Stimulated activated CD8-positive, alpha-beta memory T cell treated with anti-CD3 and anti-CD28 coated beads, Interleukin-12 subunit alpha, Interleukin-12 subunit beta, amount 100 ng/mL, for 24 hours (primary cell): ENCODE measurements around the gene PRDM16.

ENCODE experiments used
- DNase-seq: peaks from one replicate; pipeline ENCODE4 v3.0.0-alpha.2; 2020; ENCODE audit errors: extremely low read depth

Gene PRDM16

DNA sequence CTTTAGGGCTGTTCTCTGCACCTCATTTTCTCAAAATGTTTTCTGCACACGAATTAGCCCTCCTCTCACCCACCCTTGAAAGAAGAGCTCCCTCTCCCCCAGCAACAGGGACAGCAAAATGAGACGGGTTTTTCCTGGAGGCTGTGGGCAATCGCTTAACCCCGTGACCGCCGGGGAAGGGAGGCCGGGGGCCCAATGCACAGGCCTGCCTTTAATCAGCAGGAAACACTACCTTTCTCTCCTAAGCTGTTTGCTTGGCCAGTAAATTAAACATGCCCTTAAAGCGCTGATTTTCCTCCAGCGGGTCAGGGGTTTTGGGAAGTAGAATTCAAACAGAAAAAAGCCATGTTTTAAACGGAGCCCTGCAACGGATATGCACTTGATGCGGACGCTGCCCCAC lies 114.4 kb downstream of the PRDM16 start:
- no peak for DNase-seq

DNA sequence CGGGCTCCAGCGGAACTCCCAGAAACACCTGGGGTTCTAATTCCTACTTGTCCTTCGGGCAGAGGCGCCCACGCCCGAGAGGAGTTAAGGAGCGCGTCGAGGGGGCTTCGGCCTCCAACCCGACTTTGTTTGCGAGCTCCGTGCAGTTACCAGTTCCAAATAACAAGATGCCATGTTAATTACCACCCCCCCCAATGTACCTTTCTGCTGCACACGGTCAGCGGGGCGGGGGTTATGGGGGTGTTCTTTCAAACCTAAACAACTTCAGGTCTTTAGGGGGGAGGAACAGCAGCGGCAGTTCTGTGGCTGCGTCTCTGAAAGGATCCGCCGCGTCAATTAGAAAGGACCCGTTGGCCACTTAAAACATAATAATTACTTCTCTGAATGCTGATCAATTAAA lies 114.8 kb downstream of the PRDM16 start:
- DNase-seq: no peak

- DNase-seq: no peak
Measured at GRCh38 chr1:3184666-3185065, 115.7 kb downstream of the PRDM16 start.

GRCh38 chr1:3185896-3186525 lies 117.0 kb downstream of the PRDM16 start:
- no peak for DNase-seq

GRCh38 chr1:3186526-3186921 lies 117.5 kb downstream of the PRDM16 start:
- no peak for DNase-seq

DNA sequence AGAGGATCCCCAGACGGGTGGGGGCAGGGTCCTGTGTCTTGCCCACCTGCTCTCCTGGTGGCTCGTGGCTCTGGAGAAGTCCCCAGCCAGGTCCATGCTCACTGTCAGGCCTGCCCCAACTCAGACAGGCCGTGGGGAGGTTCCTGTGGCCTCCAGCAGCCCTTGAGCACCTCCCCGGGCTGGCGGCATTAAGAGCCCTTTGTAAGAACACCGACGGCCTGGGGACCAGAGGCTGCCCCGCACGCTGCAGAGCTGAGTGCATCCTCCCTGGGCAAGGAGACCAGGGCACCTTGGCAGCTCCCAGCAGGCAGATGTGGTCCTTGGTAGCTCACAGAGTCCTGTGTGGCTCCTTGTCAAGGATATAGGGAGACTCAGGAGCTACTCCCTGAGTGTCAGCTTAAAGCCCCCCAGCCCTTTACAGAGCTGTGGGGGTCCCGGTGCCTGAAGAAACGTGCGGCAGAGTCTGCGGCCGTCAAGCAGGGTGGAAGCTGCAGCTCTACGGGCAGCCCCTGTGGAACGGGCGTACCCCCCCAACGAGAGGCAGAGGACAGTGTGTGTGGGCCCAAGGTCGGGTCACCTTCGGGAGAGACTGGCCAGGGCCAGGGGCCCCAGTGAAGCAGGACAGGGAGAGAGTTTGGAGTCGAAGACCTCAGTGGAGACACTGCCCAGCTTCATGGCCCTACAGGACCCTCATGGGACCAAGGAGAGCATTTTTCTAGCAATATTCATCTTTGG lies 118.6 kb downstream of the PRDM16 start:
- no peak for DNase-seq

DNA sequence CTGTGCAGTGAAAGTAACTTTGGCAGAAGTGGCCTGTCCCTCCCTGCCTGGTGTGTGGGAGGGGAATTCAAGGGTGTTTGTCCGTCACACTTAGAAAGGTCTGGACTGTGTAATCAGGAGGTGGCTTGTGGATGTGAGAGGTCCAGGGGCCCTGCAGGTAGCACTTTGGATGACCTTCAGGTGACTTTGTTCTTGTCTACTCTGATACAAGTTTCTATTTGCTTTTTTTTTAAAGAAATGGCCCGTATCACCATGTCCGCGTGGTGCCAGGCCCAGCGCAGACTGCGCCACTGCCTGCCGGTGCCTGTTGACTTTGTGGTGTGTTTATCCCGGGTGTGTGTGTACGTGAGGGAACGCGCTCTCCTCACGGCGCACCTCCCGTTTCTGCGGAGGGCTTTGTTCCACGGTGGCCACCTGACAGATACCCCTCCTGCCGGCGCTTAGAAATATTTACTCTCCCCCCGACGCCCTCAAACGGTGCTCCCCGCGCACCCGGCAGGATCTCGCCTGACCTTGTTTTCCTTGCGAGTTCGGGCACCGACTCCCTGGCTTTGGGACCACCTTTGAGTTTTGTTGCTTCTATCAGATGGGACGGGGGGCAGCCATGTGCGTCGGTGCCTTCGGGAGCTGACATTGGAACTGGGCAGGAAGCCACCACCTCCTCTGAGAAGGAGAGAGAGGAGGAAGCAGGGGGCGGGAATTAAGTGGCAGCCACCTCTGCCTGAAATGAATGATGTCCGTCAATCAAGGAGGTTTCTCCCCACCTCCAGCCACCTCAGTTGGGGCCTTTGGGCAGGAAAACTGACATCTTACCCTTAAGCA lies 119.4 kb downstream of the PRDM16 start:
- no peak for DNase-seq

DNA sequence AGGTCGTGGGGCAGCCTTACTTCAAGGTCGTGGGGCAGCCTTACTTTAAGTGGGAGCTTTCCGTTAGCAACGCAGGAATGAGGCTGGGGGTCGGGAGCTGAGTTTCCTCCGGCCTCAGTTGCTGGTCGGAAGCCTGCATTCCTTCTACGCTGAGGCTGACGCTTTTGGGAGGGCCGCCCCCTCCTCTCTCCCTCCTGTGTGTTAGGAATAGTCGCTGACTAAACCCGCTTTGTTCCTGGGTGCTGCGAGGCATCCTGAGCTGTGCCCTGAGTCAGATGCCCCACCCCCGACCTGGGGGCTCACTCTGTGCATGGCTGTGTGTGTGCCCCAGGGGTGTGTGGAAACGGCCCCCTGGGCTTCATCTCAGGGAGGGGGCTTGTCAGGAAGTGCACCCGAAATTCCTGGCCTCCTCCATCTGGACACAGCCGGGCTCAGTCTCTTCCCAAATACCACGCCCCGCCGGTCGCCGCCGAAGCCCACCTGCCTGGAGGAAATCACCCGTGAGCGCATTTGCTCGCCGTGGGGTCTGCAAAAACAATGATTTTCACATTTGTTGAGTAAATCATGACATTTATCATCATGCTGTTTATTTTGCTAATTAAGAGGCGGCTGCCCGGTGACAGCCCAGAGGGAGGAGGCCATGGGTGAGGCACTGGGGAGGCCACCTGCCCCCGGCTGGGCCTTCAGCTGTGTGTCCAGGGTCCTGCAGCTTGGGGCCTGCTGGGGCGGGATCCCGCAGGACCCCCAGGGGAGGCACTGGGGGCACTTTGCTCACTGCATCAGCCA lies 121.4 kb downstream of the PRDM16 start:
- no peak for DNase-seq

DNA sequence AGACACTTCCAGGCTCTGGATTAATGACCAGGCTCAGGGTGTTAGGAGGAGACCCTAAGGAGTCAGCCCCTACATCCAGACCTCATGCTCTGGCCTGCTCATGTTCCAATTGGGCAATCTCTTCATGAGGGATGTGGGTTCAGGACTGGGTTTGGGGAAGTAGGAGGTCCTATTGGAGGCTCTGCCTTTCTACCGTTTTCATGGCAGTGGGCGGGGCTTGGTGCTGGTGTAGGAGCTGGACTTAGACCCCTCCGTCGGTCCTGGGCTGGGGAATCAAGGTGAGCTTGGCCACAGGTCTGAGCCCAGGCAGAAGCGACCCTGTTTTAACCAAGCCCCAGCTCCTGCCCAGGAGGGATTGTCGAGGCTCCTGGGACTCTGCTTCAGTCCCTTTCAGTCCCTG lies 123.4 kb downstream of the PRDM16 start:
- no peak for DNase-seq

DNA sequence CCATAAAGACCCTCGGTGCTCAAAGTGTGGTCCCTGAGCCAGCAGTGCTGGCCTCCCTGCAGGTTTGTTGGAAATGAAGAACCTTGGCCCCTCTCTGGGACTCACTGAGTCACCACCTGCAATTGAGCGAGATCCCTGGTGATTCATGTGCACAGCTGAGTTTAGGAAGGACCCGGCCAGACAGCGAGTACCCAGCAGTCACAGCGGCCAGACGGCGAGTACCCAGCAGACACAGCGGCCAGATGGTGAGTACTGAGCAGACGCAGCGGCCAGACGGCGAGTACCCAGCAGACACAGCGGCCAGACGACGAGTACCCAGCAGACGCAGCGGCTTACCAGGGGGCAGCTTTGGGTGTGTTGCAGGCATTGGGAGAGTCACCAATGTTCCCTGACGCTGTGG lies 123.8 kb downstream of the PRDM16 start:
- DNase-seq: no peak

- no peak for DNase-seq
Measured at GRCh38 chr1:3193811-3194210, 124.8 kb downstream of the PRDM16 start.

DNA sequence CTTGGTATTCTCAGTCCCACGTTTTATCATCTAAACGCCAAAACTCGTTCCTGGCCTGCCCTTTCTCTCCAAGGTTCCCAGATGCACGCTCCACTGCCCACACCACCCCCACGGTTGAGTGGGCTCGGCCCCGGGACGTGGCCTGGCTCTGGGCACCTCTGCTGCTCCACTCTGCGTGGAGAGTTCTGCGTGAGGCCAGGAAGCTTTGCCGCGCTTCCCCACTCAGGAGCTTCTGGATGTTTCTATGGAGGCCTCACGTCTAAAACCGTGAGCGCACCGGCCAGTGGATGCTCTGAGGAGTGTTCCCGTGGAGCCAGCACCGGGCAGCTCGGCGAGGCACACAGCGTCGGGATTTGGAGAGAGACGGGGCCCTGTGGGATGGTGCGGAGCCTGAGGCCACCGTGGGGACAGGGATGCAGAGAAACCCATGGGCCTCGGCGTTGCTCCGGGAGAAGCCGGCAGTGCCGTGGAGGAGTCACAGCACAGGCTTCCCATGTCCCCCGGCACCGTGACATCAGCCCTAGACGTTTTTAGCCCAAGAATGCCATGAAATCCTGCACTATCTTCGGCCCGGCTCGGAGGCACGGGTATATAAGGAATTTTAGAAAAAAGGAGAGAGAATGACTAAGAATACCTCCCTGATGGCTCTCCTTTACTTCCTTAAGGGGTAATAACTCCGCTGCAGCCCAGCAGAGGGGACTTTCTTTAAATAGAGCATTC lies 125.9 kb downstream of the PRDM16 start:
- no peak for DNase-seq

- no peak for DNase-seq
Measured at GRCh38 chr1:3195480-3195815, 126.4 kb downstream of the PRDM16 start.

DNA sequence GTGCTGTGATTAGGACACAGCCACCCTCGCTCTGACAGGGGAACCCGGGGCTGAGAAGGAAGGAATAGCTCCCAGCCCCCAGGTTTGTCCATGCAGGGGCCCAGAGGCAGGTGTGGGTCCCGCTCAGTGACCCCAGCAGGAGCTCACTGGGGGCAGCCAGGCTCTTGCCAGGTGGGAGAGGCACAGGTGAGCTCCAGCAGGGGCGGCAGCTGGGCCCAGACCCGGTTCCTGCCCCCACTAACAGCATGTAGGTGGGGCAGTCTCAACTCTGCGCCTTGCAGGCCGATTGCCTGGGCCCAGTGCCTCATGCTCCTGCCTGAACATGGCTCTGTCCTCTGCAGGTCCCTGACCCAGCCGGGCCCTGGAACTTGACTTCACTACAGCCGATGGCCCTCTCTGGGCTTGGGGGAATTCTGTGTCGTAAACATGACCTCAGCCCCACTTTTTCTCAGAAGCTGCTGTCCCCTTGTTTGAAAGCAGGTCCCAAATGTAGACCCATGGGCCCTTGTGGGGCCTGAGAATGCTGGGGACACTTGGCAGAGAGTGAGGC lies 127.0 kb downstream of the PRDM16 start:
- no peak for DNase-seq

- DNase-seq: no peak
Measured at GRCh38 chr1:3196577-3197245, 127.7 kb downstream of the PRDM16 start.

GRCh38 chr1:3197781-3198316 lies 128.8 kb downstream of the PRDM16 start:
- no peak for DNase-seq

GRCh38 chr1:3198371-3199271 lies 129.6 kb downstream of the PRDM16 start:
- no peak for DNase-seq

GRCh38 chr1:3204725-3205124 lies 135.7 kb downstream of the PRDM16 start:
- DNase-seq: no peak

GRCh38 chr1:3205815-3206214 lies 136.8 kb downstream of the PRDM16 start:
- DNase-seq: no peak
